Activated CD8-positive, alpha-beta memory T cell treated with anti-CD3 and anti-CD28 coated beads, Interleukin-2, amount 50 U/mL, for 24 hours (primary cell): ENCODE results near the gene BMERB1.
"Not testable (repeated sequence)": the region's sequence is repeated elsewhere in the genome, so short reads cannot be mapped to it uniquely, and the experiment has no call there.

Source experiments
- DNase-seq: peaks from one replicate; pipeline ENCODE4 v3.0.0-alpha.2; 2020; ENCODE audit errors: extremely low read depth

The BMERB1 gene

GRCh38 chr16:15523092-15523541 is 88.7 kb downstream of the BMERB1 start:
- DNase-seq = no peak

GRCh38 chr16:15523939-15524338 is 89.6 kb downstream of the BMERB1 start:
- no peak for DNase-seq

GRCh38 chr16:15524966-15525365 is 90.6 kb downstream of the BMERB1 start:
- no peak for DNase-seq

GRCh38 chr16:15526097-15526496 is 91.7 kb downstream of the BMERB1 start:
- DNase-seq = no peak

- DNase-seq = no peak
Observed at GRCh38 chr16:15526731-15527130, 92.3 kb downstream of the BMERB1 start.

- no peak for DNase-seq
Observed at GRCh38 chr16:15529673-15530072, 95.3 kb downstream of the BMERB1 start.

- no peak for DNase-seq
Observed at GRCh38 chr16:15530085-15530484, 95.7 kb downstream of the BMERB1 start.

- no peak for DNase-seq
Observed at GRCh38 chr16:15532825-15533224, 98.4 kb downstream of the BMERB1 start.

- no peak for DNase-seq
Observed at GRCh38 chr16:15533386-15533785, 99.0 kb downstream of the BMERB1 start.

GRCh38 chr16:15535772-15536171 is 101.4 kb downstream of the BMERB1 start:
- no peak for DNase-seq

GRCh38 chr16:15536843-15537242 is 102.5 kb downstream of the BMERB1 start:
- no peak for DNase-seq

- DNase-seq = no peak
Observed at GRCh38 chr16:15538507-15538906, 104.1 kb downstream of the BMERB1 start.

- no peak for DNase-seq
Observed at GRCh38 chr16:15539197-15539596, 104.8 kb downstream of the BMERB1 start.

- DNase-seq = no peak
Observed at GRCh38 chr16:15542261-15542660, 107.9 kb downstream of the BMERB1 start.

- no peak for DNase-seq
Observed at GRCh38 chr16:15542734-15543347, 108.5 kb downstream of the BMERB1 start.

GRCh38 chr16:15544405-15544804 is 110.0 kb downstream of the BMERB1 start:
- DNase-seq = no peak

- DNase-seq = no peak
Observed at GRCh38 chr16:15545544-15545943, 111.2 kb downstream of the BMERB1 start.

GRCh38 chr16:15547072-15547767 is 112.8 kb downstream of the BMERB1 start:
- not testable (repeated sequence) for DNase-seq

- DNase-seq = no peak
Observed at GRCh38 chr16:15547768-15548096, 113.3 kb downstream of the BMERB1 start.

- DNase-seq = no peak
Observed at GRCh38 chr16:15548482-15548891, 114.1 kb downstream of the BMERB1 start.

- no peak for DNase-seq
Observed at GRCh38 chr16:15552507-15552906, 118.1 kb downstream of the BMERB1 start.

GRCh38 chr16:15553313-15554088 is 119.1 kb downstream of the BMERB1 start:
- DNase-seq = no peak

- no peak for DNase-seq
Observed at GRCh38 chr16:15556130-15556529, 121.7 kb downstream of the BMERB1 start.
